HG03457 (cell line): ENCODE data around the gene PSMA8.
A peak's percentile ranks its signal among the peaks of the same experiment; 100 is the strongest.
"Not testable (repeated sequence)": the region's sequence is repeated elsewhere in the genome, so short reads cannot be mapped to it uniquely, and the experiment has no call there.

Source experiments
- ATAC-seq: cut with Tn5 transposase; IDR thresholded peaks from one replicate; pipeline ENCODE4 v1.9.1; 2021; ENCODE audit warnings: moderate number of reproducible peaks; ENCODE audit not compliant: unreplicated experiment

Gene PSMA8

DNA sequence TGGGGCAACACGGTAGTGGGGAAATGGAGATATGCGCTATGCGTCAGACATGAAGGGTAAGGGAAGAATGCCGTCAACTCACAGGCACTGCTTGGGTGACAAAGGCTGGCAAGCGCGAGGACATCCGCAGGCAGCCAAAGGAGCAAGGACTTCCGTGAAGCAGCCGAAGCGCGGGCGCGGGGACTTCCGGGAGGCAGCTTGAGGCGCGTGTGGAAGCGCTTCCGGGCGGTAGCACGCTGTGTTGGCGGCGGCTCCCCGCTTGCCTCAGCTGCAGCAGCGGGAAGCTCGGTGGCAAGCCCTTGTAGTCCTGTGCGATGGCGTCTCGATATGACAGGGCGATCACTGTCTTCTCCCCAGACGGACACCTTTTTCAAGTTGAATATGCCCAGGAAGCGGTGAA is at the start of gene PSMA8:
Gene PSMA8 (plus strand): TSS at position 218 of the 400 bp plus-strand sequence. CDS start 97 bp downstream, at position 315.
- ATAC-seq: peak; percentile 68

DNA sequence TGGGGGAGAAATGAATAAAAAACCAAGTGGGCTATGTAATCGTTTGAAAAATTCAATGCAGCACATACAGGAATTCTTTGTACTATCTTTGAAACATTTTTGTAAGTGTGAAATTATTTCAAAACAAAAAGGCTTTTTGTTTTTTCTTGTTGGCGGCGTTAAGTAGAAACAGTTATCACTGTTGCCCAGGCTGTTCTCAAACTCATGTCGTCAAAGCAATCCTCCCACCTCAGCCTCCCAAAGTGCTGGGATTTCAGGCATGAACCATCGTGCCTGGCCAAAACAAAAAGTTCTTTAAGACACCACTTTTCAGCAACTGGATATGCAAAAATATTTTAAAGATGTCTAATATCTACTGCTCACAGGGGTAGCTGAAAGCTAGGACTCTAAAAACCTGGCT is 48.6 kb upstream of the PSMA8 start:
- ATAC-seq: no peak

DNA sequence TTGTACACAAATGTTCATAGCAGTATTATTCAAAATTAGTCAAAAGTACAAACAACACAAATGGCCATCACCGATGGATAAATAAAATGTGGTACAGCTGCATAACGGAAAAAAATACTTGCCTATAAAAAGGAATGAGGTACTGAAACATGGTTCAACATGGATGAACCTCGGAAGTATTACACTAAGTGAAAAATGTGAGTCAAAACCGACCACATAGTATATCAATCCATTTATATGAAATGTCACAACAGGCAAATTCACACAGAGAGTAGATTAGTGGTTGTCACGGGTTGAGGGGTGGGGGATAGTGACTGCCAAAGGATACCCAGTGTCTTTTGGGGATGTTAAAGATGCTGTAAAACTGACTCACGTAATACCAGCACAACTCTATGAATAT is 46.7 kb upstream of the PSMA8 start:
- ATAC-seq: no peak

DNA sequence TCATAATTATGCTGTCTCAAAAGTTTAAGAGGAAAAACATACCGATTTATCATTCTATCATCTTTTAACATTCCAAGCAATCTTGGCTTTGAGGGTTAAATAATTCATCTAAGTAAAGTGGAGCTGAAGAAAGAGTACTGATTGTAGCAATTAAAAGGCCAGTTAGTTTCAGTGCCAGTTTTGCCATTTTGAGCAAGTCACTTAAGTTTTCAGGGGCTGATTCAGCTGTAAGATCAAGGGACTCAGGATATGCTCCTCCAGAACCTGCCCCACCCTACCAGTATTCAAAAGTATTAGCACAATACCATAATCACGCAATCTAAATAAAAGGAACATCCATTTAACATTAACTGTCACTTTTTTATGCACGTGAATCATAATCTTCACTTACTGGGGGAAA is 45.2 kb upstream of the PSMA8 start:
- no peak for ATAC-seq

DNA sequence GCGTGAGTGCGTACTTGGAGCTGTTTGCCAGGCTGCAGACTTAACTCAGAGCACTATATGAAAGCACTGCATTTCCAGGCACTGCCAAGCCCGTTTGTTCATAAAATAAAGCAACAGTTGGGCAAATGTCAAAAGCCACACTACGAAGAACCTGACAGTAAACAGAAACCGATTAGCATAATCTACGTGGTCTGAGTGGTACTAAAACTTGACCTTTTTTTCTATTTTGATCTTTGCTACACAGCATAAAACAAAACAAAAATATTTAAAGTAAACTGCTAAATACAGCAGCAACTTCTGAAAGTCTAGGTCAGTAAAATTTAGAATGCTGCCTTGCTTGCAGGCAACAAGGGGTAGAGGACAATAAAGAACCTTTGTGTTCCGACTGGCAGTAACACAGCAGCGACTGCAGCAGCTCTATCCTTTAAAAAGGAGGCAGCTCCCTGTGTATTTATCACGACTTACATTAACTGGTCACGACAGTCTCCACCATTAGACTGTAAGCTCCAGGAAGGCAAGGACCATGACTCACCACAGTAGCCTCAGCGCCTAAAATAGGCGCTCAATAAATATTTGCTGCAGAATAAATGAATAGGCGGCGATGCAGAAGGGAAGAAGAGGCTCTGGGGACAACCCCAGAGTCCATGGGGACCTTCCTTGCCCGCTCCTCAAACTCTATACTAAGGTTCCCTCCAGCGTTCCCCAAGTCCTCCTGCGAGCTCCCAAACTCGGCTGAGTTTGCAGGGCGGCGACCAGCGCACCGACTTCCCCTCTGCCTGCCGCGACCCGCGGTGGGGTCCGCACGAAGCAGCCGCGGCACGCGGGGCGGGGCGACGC is 44.2 kb upstream of the PSMA8 start:
- ATAC-seq: no peak

DNA sequence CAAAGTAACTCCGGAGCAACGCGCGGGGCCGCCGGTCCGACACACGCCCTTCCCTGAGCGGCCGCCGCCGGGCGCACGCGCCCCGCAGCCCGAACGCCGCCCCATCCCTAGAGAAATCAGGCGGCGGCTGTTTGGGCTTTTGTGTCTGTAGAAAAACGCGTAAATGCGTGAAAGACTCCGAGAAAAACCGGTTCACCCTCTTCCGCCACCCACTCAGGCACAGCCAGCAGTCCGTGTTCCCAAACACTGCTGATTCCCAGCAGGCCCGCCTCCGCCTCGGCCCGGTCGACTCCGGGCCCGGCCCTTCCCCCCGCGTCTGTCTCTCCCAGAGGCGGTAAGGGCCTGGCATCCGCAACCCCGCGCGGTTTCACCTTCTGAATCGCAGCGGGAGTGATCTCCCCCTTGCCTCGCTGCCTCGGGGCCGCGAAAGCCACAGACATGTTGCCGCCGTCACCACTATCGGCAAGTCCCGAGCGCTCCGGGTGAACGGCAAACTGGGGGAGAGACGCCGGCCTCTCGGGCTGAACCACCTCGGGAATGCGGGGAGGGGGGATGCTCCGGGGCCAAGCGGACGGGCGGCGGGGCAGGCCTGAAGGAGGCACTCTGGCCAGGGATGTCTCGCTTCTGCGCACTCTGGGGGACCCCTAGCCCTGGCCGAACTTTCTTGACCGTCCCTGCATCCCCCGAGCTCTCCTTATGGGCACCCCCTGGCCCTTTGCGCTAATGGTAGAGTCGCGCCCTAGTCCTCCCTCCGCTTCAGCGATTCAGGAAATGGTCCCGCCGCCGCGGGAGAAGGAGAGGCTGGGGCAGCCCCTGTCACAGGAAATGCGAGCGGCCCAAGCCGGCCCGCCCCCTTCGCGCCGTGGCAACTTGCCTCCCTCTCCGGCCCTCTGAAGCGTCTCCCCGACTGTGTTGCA is 43.3 kb upstream of the PSMA8 start, which contains the start of gene SS18:
Gene SS18 (minus strand): TSS at position 484 of the 917 bp plus-strand sequence. CDS start 44 bp downstream, at position 440.
- peak; percentile 73 for ATAC-seq

DNA sequence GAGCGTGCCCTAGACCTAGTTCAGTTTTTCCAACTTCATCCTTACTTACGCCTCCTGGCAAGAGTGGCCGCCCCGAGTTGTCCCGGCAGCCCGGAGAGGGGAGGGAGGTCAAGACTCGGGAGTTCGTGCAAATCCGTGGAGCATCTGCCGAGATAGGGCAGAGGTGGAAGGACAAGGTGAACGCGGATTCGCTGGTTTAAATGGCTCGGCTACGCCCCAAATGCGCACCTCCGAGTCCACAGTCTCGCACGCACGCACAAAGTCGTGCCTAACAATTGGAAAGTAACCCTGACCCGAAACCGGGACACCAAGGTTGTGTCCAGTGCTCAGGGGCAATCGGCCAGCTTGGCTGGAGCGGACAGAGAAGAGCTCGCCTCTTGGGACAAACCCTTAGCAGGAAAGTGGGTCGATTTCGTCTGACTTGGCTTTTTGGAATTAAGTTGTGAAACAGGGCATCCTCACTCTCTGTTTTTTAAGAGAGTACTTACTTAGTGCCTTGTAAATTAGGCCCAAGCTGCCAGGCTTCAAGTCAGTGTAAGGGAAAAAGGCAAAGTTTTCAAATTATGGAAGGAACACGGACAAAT is 42.5 kb upstream of the PSMA8 start:
- ATAC-seq: peak; percentile 33

DNA sequence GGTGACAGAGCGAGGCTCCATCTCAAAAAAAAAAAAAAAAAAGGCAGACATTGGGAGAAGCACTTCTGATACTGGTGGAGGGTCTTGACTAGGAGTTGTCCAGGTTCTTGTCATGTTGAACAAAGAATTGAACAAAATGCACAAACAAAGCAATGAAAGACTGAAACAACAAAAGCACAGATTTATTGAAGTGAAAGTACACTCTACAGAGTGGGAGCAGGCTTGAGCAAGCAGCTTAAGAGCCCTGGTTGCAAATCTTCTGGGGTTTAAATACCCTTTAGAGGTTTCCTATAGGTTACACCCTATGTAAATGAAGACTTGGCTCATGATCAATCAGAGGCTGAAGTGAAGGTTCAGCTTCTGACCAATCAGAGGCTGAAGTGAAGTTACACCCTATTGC is 36.8 kb upstream of the PSMA8 start:
- ATAC-seq: no peak

DNA sequence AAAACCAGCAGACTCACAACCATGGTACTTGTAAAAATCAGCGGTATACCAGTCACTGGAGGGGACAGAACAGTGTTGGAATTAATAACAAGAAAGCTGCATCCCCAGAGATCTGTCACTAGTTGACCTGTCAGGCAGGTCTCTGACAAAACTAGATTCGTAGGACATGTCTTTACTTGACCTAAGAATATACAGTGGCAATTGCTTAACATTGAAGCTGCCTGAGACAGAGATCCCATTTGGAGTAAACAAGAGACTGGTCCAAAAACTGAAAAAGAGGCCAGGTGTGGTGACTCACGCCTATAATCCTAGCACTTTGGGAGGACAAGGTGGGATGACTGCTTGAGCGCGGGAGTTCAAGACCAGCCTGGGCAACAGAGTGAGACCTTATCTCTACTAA is 36.1 kb upstream of the PSMA8 start:
- no peak for ATAC-seq

DNA sequence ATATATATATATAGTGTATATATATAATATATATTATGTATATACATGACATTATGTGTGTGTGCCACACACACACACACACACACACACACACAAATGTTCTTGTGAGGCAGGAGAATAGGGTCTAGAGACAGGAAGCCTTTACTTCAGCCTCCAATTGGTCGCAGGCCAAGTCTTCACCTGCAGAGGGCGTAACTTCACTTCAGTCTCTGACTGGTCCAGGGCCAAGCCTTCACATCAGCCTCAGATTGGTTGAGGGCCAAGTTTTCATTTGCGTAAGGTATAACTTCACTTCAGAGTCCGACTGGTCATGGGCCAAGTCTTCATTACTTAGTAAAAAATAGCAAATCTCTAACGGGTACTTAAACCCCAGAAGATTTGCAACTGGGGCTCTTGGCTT is 30.1 kb upstream of the PSMA8 start:
- ATAC-seq: no peak

DNA sequence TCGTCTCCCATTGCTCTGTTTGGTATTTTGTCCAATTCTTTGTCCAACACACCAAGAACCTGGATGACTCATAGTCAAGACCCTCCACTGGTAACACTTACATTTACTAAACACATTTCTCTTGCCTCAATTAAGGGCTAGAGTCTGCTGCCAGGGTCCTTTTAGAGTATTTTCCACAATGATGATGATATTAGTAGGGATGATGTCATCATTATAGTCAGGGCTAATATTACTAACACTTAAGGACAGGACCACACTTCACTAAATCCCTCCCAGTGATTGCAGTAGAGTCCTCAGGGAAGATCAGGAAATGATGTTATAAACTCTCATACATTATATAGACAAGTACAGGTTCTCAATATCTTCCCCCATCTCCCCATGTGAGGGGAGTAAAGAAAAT is 29.6 kb upstream of the PSMA8 start:
- ATAC-seq: no peak

DNA sequence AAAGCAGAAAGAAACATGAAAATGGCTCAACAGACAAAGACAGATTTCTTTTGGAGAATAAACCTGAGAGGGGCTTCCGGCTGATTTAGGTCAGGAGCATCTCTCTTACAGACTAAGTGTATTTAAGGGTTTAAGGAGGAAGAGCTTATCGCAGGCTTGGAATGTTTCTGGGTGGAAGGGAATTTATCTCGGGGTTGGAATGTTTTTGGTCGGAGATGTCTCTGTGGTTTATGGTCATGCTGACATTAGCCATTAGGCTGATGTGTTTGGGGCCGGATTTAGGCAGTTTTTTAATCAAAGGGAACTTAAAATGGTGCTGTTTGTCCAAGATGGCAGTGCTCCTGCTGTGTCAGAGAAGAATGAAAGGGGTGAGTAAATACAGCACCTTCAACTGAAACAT is 14.4 kb upstream of the PSMA8 start:
- no peak for ATAC-seq

DNA sequence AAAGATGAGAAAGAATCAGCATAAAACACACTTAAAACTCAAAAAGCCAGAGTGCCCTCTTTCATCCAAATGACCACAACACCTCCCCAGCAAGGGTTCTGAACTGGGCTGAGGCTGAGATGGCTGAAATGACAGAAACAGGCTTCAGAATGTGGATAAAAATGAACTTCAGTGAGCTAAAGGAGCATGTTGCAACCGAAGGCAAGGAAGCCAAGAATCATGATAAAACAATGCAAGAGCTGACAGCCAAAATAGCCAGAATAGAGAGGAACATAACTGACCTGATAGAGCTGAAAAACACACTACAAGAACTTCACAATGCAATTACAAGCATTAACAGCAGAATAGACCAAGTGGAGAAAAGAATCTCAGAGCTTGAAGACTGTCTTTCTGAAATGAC is 12.2 kb upstream of the PSMA8 start:
- no peak for ATAC-seq

DNA sequence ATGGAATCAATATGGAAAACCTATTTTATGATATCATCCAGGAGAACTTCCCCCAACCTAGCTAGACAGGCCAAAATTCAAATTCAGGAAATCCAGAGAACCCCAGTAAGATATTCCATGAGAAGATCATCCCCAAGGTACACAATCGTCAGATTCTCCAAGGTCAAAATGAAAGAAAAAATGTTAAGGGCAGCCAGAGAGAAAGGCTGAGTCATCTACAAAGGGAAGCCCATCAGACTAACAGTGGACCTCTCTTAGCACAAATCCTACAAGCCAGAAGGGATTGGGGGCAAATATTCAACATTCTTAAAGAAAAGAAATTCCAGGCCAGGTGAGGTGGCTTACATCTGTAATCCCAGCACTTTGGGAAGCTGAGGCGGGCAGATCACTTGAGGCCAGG is 11.7 kb upstream of the PSMA8 start:
- not testable (repeated sequence) for ATAC-seq

DNA sequence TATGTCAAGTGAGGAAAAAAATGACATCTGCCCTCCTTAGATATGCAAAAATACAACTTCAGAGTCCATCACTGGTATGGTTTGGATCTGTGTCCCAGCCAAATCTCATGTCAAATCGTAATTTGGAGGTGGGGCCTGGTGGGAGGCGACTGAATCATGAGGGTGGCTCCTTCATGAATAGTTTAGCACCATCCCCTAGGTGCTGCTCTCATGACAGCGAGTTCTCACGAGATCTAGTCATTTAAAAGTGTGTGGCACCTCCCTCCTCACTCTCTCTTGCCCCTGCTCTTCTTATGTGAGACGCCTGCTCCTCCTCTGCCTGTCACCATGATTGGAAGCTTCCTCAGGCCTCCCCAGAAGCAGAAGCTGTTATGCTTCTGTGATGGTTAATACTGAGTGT is 5.9 kb upstream of the PSMA8 start:
- ATAC-seq: no peak

DNA sequence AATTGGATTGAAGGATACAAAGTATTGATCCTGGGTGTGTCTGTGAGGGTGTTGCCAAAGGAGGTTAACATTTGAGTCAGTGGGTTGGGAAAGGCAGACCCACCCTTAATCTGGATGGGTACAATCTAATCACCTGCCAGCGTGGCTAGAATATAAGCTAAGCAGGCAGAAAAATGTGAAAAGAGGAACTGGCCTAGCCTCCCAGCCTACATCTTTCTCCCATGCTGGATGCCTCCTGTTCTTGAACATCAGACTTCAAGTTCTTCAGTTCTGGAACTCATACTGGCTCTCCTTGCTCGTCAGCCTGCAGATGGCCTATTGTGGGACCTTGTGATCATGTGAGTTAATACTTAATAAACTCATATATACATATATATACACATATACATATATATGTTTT is 5.5 kb upstream of the PSMA8 start:
- not testable (repeated sequence) for ATAC-seq

DNA sequence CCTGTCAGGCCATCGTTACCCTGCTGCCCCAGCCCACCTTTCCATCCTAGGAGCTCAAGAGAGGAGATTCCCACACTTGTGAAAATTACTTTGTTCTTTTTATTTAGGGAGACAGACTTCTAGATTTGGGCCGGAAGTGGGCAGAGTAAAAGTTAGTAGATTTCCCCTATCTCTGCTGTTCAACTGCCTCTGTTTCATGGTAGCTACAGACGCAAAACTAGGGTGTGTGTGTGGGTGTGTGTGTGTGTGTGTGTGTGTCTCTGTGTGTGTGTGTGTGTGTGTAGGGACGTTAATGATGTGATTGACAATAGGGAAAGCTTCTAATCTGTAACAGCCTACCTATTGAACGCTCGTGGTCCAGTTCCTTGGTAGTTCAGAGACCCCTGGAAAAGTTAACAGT is 438 bp downstream of the PSMA8 start:
- ATAC-seq: no peak

DNA sequence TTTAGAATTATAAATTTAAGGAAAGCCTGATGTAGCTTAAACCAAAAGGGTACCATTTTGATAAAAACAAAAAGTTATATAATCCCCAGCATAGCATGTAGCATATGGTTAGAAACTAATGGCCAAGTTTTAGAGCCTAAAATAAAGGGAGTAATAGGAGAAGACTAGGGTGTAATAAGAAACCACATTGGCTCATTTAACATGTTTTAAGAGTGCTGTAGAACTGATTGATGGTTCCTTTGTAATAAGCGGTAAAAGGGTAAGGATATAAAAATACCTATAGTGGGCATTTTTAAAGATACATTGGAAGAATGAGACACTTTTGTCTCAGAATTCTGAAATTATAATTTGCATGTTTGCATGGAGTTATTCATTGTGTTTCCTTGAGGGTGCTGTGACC is 1.9 kb downstream of the PSMA8 start:
- ATAC-seq: no peak

DNA sequence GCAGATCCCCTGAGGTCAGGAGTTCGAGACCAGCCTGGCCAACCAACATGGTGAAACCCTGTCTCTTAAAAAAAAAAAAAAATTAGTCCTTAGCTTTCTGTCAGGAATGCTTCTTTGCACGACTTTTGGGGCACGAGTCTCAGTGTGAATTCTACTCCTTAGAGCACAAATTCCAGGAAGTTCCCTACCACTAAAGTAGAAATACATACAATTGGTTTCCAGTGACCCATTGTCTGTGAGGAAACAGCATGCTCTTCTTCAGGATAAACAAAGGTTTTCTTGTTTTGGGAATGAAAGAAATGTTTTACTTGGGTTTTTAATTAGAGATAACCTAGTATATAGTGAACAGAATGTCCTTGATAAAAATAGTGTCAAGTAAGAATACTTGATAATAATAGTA is 23.7 kb downstream of the PSMA8 start:
- no peak for ATAC-seq

DNA sequence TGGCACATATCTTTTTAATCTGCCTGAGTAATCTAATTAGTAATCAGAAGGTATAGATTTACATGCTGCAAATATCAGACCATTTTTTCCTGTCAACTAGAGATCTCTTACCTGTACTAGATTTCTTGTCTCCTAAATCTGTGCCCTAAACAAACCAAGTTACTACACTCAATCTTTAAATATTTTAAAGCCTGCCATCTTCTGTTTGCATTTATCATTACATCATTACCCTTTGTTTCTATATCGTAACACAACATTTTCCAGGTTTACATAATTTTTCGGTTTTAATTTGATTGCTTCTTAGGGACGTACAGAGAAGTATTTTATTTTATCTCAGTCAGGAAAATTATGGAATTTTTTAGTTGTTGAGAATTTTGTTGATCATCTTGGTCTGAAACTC is 25.7 kb downstream of the PSMA8 start:
- ATAC-seq: no peak

DNA sequence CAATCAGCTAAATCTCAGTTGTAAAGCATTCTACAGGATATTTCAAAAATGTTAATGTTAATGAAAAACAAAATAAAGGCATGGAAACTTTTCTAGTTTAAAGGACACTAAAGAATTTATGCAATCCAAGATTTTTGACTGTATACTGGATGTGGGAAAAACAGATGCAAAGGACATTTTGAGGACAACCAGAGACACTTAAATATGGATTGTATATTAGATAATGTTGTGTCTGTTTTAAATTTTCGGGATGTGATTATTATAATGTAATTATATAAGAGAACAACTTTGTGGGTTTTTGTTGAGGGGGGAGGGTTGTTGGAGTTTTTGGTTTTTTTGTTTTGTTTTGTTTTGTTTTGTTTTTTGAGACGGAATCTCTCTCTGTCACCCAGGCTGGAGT is 30.9 kb downstream of the PSMA8 start:
- no peak for ATAC-seq

DNA sequence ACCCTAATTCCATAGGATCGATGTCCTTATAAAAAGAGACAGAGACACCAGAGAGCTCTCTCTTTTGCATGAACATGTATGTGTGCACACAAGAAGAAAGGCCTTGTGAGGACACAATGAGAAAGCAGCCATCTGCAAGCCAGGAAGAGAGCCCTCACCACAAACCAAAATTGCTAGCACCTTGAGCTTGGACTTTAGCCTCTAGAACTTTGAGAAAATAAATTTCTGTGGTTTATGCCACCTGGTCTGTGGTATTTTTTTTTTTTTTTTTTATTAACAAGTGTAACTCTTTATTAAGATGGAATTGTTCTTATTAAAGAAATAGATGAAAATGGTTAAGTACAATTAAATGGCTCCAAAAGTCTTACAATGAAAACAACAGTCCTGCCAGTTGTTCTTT is 33.9 kb downstream of the PSMA8 start:
- ATAC-seq: peak; percentile 73
